GM04504 (cell line): ENCODE measurements around the gene TMED8.
"Not testable (repeated sequence)": the region's sequence is repeated elsewhere in the genome, so short reads cannot be mapped to it uniquely, and the experiment has no call there.

Source experiments
- DNase-seq: peaks from one replicate; pipeline ENCODE4 v3.0.0-alpha.2; 2012; ENCODE audit warnings: low read depth

TMED8 gene

DNA sequence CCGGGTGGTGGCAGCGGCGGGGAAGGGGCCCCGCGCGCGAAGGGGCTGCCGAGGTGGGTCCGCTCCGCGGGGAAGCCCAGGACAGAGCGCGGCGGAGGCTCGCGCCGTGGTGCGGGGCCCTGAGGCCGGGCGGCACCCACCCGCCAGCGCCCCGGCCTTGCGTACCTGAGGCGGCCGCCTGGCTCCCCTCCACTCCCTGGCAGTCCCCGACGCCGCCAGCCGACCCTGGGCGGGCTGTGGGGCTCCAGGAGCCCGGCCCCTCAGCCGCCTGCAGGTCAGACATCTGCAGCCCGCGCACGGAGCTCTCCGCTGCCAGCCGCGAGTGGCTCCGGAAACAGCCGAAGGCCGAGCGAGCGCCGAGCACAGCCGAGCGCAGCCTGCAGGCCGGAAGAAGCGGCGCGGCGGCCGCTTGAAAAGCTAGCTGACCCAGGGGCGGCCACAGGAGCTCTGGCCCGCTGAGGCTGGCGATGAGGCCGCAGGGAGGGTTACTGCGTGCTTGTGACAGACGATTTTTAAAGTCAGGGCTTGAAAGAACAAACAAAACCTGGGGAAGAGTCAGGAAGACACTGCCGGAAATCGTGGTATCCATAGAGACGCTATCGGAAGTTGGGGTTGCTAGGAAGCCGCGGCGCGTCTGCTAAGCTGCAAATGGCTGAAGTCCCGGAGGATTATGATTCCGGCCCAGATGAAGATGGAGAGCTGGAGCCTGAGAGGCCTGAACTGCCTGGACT is at the start of gene TMED8, which contains the start of gene SAMD15:
TMED8 (minus strand) TSS at position 324 of the 731 bp plus-strand sequence; CDS start at position 283, 41 bp downstream.
SAMD15 (plus strand) TSS at position 609 of the 731 bp plus-strand sequence; CDS start at position 649, 40 bp downstream.
- peak; percentile 60 for DNase-seq

DNA sequence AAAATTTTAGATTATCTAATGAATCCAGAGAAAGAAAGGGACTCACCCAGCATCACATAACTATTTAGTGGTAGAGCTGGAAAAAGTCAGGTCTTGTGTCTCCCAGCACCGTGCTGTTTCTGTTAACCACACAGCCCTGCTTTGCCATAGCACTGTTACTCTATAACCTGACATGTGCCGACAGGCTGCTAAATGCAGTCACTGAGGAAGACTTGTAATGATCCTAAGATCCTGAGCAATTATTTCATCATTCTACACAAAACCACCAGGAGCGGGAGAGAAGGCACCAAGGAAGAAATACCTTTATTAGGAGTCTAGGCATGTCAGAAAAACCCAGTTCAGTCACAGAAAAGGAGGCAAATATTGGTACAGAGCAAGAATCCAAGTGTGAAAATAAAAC is 49.5 kb upstream of the TMED8 start:
- DNase-seq = no peak

DNA sequence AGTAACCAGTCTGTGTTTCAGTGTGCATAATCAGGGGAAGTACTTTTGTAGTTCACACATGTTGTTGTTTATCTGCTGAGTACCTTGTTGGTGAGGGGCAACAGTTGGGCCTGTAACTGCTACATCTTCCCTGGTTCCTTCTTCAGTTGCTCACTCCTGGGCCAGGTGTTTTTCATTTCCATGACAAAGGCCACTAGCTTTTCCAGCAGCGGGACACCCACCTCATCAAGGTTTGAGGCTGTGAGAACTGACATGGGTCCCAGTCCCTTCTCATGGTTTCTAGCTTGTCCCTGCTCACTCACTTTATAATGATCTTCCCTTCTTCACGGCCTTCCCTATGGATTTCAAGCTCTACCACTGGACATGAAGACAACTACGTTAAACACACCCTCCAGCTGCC is 48.0 kb upstream of the TMED8 start:
- DNase-seq = no peak

DNA sequence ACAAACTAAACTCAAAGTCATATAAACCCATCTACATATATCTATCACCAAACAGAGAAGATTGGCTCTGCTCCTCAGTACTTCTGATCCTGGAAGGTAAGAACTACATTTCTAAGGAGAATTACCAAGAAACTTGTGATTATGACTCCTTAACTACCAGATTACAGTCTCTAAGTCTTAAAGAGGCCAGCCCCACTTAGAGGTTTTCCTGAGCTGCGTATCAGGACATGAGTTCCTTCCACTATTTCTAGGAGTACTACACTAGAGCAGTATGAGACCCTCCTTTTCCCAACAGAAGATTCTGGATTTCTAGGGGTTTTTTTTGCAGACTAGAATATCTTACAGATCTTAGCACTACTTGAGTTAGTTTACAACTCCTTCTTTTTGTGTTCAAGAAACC is 46.5 kb upstream of the TMED8 start, which contains the start of gene NOXRED1:
NOXRED1 (minus strand) TSS at position 101 of the 400 bp plus-strand sequence. CDS start 634 bp downstream, outside the sequence.
- DNase-seq = no peak

GRCh38 chr14:77421201-77421600 is 44.3 kb upstream of the TMED8 start:
- DNase-seq = peak; percentile 6

GRCh38 chr14:77416836-77417235 is 39.9 kb upstream of the TMED8 start:
- no peak for DNase-seq

GRCh38 chr14:77416098-77416497 is 39.2 kb upstream of the TMED8 start:
- DNase-seq = not testable (repeated sequence)

DNA sequence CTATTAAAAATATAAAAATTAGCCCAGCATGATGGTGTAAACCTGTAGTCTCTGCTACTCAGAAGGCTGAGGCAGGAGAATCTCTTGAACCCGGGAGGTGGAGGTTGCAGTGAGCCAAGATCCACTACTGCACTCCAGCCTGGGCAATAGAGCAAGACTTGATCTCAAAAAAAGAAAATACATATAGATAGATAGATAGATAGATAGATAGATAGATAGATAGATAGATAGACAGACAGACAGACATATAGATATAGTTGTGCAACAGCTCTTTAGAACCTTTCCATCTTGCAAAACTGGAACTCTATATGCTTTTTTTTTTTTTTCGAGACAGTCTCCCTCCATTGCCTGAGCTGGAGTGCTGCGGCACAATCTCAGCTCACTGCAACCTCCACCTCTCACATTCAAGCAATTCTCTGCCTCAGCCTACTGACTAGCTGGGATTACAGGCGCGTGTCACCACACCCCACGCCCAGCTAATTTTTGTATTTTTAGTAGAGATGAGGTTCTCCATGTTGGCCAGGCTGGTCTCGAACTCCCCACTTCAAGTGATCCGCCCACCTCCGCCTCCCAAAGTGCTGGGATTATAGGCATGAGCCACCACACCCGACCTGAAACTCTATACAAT is 38.6 kb upstream of the TMED8 start:
- not testable (repeated sequence) for DNase-seq

DNA sequence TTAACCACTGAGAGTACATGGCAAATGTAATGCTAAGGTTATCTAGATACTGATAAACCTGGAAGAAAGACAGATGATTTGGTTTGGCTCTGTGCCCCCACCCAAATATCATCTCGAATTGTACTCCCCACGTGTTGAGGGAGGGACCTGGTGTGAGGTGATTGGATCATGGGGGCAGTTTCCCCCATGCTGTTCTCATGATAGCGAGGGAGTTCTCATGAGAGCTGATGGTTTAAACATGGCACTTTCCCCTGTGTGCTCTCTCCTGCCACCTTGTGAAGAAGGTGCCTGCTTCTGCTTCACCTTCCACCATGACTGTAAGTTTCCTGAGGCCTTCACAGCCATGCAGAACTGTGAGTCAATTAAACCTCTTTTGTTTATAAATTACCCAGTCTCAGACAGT is 32.2 kb upstream of the TMED8 start:
- no peak for DNase-seq

DNA sequence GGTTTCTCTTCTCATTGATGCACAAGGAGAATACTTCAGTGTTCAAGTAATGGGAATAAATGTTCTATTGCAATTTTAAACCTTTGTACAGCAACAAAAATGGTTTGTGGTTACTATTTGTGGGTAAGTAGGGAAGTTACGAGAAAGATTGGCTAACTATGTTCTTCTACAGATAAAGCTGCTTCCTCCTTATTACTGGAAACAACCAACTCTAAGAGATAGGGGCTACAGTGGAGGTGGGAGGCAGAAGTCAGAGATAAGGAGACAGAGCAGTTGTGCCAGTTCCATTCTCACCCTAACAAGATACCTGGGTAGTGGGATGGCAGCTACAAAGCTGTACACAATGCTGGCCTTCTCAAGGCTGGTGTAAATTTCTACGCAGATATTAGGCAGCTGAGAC is 30.3 kb upstream of the TMED8 start:
- DNase-seq = no peak

GRCh38 chr14:77406718-77407117 is 29.8 kb upstream of the TMED8 start:
- DNase-seq = no peak

DNA sequence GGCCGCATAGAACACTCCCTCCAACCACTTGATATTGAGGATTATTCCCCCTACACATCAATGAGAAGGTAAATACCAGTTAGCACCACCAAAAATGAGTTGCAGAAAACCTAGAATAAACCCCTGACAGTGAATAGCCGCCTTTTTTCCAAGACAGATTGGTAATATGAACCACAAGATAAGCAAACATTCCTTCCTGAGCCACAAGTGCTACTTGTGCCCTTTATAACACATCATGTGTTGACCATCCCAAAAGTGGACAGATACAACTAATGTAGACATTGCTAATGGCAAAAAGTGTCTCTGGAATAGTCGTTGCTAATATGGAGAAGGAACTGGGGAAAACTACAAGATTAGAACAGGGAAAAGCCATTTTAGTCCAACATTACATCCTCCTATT is 29.2 kb upstream of the TMED8 start:
- no peak for DNase-seq

- DNase-seq = no peak
Measured at GRCh38 chr14:77403768-77404167, 26.9 kb upstream of the TMED8 start.

- DNase-seq = no peak
Measured at GRCh38 chr14:77400216-77400615, 23.3 kb upstream of the TMED8 start.

- DNase-seq = no peak
Measured at GRCh38 chr14:77390188-77390587, 13.3 kb upstream of the TMED8 start.

DNA sequence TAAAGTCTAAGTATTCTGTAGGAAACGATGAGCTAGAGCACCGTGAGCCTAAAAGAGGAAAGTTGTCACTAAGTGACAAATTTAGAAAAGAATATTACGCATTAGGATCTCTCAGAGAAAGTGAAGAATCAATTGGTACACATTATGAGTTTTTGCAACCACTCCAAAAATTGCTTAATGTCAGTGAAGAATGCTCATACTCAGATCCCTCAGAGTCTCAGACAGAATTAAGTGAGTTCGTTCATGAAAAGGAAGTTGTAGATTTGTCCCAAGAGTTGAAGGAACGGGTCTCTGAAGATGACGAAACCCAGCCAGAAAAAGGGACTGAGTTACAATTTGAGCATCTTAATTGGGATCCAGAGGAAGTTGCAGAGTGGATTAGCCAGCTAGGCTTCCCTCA is 1.8 kb upstream of the TMED8 start:
- DNase-seq = no peak

DNA sequence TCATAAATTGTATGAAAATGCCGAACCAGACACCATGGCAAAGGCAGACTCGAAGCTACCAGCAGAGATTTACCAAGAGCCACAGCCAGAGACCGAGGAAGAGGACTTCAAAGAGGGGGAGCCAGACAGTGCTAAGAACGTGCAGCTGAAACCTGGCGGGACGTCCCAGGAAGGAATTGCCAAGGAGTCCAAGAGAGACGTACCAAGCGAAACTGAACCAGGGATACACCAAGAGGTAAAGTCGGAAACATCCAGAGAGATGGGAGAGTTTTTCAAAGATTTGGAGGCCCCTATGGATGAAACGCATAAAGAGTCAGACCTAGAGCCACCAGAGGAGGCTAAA is 579 bp upstream of the TMED8 start:
- DNase-seq = no peak

DNA sequence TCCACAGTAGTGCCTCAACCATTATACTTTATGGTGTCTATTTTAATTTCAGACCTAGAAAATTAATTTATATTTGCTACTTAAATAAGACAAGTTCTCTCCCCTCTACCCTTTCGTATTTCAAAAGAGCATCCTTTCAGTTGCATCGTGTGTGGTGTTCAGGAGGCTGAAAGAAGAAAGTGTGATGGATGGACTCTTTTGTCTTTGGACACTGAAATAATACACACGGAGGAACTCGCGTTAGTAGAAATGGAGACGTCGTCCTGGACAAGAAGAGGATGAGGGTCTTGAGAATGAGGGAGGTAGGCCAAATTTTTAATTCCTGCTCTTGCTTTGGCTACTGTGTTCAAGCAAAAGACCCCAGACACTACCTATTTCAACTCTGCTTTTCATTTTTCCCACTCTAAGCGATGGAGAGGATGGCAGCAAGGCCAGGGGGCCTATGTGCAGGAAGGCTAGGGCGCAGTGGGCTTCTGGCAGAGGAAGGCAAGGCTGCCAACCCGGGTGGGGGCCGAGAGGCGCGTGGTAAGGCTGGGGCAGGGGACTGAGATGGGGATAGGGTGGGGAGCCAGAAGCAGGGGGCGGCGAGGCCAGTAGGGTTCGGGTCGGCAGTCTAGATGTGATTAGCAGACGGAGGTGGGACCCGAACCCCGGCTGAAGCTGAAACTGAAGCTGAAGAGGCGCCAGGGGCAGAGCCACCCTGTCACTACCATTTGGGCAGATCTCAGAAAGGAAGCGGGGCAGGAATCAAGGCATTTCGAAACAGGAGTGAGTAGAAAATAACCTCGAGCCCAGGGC is 722 bp downstream of the TMED8 start:
- DNase-seq = no peak

DNA sequence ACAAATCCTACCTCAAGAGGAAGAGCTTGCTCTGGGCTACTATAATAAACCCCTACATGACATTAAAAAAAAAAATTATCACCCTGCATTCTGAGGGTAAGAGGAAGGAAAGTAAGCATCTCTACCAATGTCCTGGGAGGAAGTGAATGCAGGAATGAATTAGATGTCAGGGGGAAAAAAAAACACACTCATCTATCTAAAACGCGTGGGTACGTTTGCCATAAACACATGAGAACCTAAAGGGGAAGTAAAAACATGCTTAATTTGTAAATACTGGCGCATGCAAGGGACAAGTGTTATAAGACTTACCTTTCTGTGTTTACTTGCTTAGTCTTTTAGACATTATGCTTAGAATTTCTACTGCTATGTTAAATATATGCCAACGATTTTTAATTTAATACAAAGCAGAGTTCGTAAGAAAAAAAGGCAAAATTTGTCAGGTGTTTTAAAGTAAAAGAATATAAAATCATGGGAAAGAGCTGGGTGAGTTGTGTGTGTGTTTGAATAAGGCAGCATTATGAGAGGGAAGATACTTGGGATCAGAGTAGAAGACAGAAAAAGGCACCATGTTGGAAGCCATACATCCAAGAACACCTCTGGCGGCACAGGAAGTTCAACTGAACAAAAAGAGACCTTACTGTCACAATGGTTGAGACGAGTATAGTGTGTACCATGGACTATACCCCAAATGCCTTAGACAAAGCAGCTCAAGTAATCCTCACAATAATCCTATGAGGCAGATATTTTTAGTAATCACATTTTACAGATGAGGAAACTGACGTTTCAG is 1.5 kb downstream of the TMED8 start:
- DNase-seq = no peak

DNA sequence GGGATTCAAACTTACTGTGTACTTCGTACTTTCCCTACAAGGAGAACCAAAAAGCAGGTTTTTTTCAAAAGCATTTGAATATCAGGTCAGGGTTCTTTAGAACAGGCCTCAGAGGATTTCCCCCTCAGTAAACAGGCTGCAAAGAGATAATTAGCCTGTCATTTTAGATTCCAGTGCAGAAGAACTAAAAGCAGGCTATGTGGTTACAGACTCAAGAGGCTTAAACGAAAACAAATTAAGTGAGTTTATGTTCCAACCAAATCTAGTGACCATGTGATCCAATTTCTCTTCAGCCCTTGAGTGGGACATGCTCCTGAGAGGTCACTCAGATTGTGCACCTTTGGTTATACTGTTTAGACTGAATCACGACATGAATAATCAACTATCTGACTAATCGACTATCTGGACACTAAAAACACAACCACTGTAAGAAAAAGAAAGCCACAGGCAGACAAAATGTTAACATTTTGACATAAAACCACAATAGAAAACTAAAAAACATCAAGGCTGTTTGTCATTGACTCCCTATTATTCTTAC is 4.5 kb downstream of the TMED8 start:
- DNase-seq = no peak

GRCh38 chr14:77369285-77369684 is 7.6 kb downstream of the TMED8 start:
- DNase-seq = no peak

- DNase-seq = no peak
Measured at GRCh38 chr14:77364146-77364545, 12.7 kb downstream of the TMED8 start.
